ENCODE data around the gene SNUPN.

DNA sequence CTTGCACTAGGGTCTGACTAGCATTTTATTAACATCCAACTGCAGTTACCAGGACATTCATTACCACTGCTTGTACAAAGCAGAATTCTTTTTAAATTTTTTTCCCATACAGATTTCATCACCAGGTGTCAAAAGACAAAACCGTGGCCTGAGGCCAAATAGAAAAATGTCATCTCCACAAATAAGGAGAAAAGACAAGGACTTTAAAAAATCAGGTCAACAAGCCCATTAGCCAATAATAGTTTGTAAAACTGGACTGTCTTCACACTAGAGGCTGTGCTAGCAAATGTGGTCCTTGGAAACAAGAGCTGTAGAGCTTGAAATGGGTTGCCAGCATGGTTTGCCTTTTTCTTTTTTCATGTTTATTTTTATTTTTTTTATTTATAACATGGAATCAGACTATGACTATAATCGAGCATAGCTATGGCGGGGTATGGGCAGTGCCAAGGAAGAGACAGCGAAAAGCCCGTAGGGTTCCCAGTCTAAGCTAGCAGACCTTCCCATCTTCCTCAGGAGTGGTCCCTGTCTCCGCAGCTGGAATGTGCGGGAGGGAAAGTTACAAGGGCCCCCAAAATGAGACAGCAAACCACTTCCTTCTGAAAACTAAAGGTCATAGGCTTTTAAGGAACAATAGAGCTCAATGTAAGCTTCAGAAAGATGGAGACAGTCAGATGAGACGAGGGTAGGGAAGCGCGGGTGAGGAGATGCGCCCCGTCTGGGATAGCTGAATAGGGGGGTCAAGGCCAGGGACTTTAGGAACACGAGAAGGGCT, 47.9 kb downstream of the SNUPN start:
- no peak for TF ChIP-seq POLR2AphosphoS5 (IDR thresholded peaks at IDR 0.05; ENCODE audit: low read depth, low read length)
- TF ChIP-seq POLR2A (IDR thresholded peaks at IDR 0.05; ENCODE audit: low read depth, low read length), result no peak
